ENCODE results near the gene STIP1. TPM values are rescaled to one million over a fixed set of nuclear protein-coding genes. Genes with fewer than 3 reads are reported as not detected.

The STIP1 gene
- total and polyA plus RNA-seq, 2 of the 8 experiments (the other 6 are each of a cell fraction or from before 2014, with no cell fraction given) = 140 to 329 TPM

DNA sequence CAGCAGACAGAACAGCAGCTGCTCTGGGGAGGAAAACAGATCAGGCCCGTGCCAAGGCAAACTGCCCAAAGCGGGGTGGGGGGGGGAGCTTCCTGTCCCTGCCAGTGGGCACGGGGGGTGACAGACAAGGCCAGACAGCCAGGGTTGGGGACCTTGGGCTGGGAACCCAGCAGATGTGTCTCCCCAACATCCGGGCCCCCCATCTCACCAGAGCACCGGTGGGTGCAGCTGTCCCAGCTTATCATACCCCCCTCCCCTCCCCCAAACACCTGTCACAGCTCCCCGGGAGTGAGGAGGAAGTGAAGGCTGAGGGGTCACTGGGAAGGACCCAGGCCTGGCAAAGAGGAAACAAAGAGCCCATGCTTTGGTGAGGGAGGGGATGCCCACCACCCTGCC lies 59.4 kb downstream of the STIP1 start:
- no peak overlapping the region for H2AFZ ChIP-seq (ENCODE audit: low read length)
- peak overlapping the region; percentile 63 for H3K4ac ChIP-seq (replicated peaks; ENCODE audit: insufficient read length, low read depth, low read length)
- no peak overlapping the region for H2AK5ac ChIP-seq (ENCODE audit: low read depth, low read length)
- peaks cover 0 to 17% (median 4%) of the 10 kb centered on the region in 4 experiments; a peak in 4 of 8 replicates for H3K36me3 ChIP-seq (ENCODE audit: control insufficient read depth in 2 of 4, insufficient read depth in 4 of 4, low read length in 3 of 4)
- peaks cover 6% of the 10 kb centered on the region for H3K79me1 ChIP-seq (ENCODE audit: low read depth, low read length)
- no peak overlapping the region for H3K14ac ChIP-seq (ENCODE audit: insufficient read length)
- POLR2A ChIA-PET (ENCODE audit: partially characterized antibody) = interaction anchor here (0.7 to 13.1 kb wide), 17 partner anchors 10 to 59 kb away, joined by 3 to 352 read pairs (median 9); partner anchors contain the start of genes BAD, DNAJC4, FERMT3 and GPR137
- H2BK12ac ChIP-seq (ENCODE audit: low read depth, low read length) = peak overlapping the region; percentile 84; the same call in 1 of the 2 replicates
- H3K9ac ChIP-seq (replicated peaks in 1 of 4; ENCODE audit: extremely low read depth in 1 of 4, low read depth in 3 of 4, low read length in 3 of 4) = peak overlapping the region in 3 of 4 experiments; percentile 66 to 71 (median 71); a peak in 6 of 7 replicates
- no peak overlapping the region for H3K27ac ChIP-seq (ENCODE audit: low read depth, low read length)
- no peak for DNase-seq (ENCODE audit: low read depth in 1 of 2, low spot score in 2 of 2)
- peaks cover 0 to 42% (median 34%) of the 10 kb centered on the region in 4 experiments; a peak in 6 of 7 replicates for H3K4me1 ChIP-seq (replicated peaks in 1 of 4; ENCODE audit: control insufficient read depth in 3 of 4, insufficient read depth in 4 of 4, low read length in 3 of 4)
- no peak overlapping the region for H2BK20ac ChIP-seq (ENCODE audit: low read length)
- H3K23me2 ChIP-seq (ENCODE audit: low read depth, low read length) = peaks cover 19% of the 10 kb centered on the region
- H2BK15ac ChIP-seq (ENCODE audit: low read length) = no peak overlapping the region
- H2BK120ac ChIP-seq (replicated peaks; ENCODE audit: low read depth, low read length) = no peak overlapping the region
- H3K4me2 ChIP-seq (ENCODE audit: insufficient read depth in 1 of 2, low read depth in 2 of 2, low read length in 2 of 2) = peak overlapping the region; percentile 71 to 73
- peak overlapping the region; percentile 90; the same call in 1 of the 2 replicates for H2BK5ac ChIP-seq (ENCODE audit: low read depth, low read length)
- no peaks in the 10 kb centered on the region for H3K9me3 ChIP-seq (ENCODE audit: insufficient read depth in 2 of 2, low read depth in 1 of 2, low read length in 1 of 2)
- peak overlapping the region; percentile 56 to 99 (median 90) for H3K4me3 ChIP-seq (ENCODE audit: extremely low read depth in 1 of 4, insufficient read depth in 2 of 4, low read depth in 3 of 4, low read length in 4 of 4)
- H4K5ac ChIP-seq (ENCODE audit: insufficient read length, low read depth, low read length) = peak overlapping the region; percentile 70
- no peak for FAIRE-seq
- no peak overlapping the region for H4K91ac ChIP-seq (replicated peaks; ENCODE audit: insufficient read length, low read length)
- no peak overlapping the region for H3K56ac ChIP-seq (replicated peaks; ENCODE audit: insufficient read length, low read depth, low read length)
- no peak overlapping the region for H3K18ac ChIP-seq (ENCODE audit: extremely low read depth, low read length)
- no peak overlapping the region for H3K23ac ChIP-seq (ENCODE audit: insufficient read length)
- no peak for TF ChIP-seq SIN3A (conservative IDR thresholded peaks at IDR 0.05 in 1 of 2, IDR thresholded peaks at IDR 0.05 in 1 of 2; ENCODE audit: low read depth in 1 of 2, low read length in 2 of 2)
- TF ChIP-seq BACH1 (IDR thresholded peaks at IDR 0.05; ENCODE audit: low read length) = no peak
- no peak for TF ChIP-seq FOSL1 (IDR thresholded peaks at IDR 0.05; ENCODE audit: insufficient read depth, low read depth, low read length)
- TF ChIP-seq CHD1 (IDR thresholded peaks at IDR 0.05; ENCODE audit: low read depth, low read length) = no peak
- TF ChIP-seq SRF (IDR thresholded peaks at IDR 0.05; ENCODE audit: low read depth, low read length) = no peak
- no peak for TF ChIP-seq GABPA (IDR thresholded peaks at IDR 0.05; ENCODE audit: borderline replicate concordance, insufficient read depth, low read length)
- TF ChIP-seq, protein P1, sequence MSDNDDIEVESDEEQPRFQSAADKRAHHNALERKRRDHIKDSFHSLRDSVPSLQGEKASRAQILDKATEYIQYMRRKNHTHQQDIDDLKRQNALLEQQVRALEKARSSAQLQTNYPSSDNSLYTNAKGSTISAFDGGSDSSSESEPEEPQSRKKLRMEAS (IDR thresholded peaks at IDR 0.05) = no peak
- CTCF ChIA-PET (ENCODE audit: partially characterized antibody) = interaction anchor here (1.0 to 10.0 kb wide), 8 partner anchors 20 to 111 kb away, joined by 3 to 102 read pairs (median 16); partner anchors contain the start of genes CATSPERZ, ESRRA, FERMT3 and NUDT22
- peaks cover 0 to 13% of the 10 kb centered on the region in 2 experiments for H4K20me1 ChIP-seq (replicated peaks in 1 of 2; ENCODE audit: control insufficient read depth in 1 of 2, insufficient read depth in 2 of 2, low read length in 2 of 2)
- peaks cover 6 to 21% of the 10 kb centered on the region in 2 experiments; a peak in 3 of 4 replicates for H3K79me2 ChIP-seq (ENCODE audit: control insufficient read depth in 1 of 2, insufficient read depth in 2 of 2, low read length in 2 of 2)
- H3K27me3 ChIP-seq (replicated peaks in 1 of 4; ENCODE audit: control insufficient read depth in 3 of 4, extremely low read depth in 1 of 4, insufficient read depth in 3 of 4, low read length in 3 of 4) = no peaks in the 10 kb centered on the region
- 33% methylated on average over 5 of the region's 6 CpGs; no CpG with 5 or more reads in 1 of the 2 experiments for WGBS, 2 experiments (ENCODE audit: extremely low coverage in 1 of 2, insufficient coverage in 1 of 2, insufficient read length in 1 of 2, insufficient replicate concordance in 2 of 2, low coverage in 1 of 2, low lambda C conversion rate in 2 of 2, missing lambda C conversion rate in 1 of 2)
- no peak overlapping the region; the same call in 1 of the 2 replicates for H4K8ac ChIP-seq (ENCODE audit: extremely low read depth, insufficient read depth, low read length)

All from H1 (cell line).